Neural progenitor cell (in vitro differentiated cells): ENCODE results near the gene SEC16B. TPM values are rescaled to one million over a fixed set of nuclear protein-coding genes. Genes with fewer than 3 reads are reported as not detected.

Source experiments
- DNase-seq: peaks from one replicate; pipeline ENCODE4 v3.0.0-alpha.2; 2016; ENCODE audit warnings: low spot score
- H2AFZ ChIP-seq: fragments of 200-600 bp; sonication (generic); replicated peaks from 2 replicates; pipeline ENCODE4 v1.6.1; 2016; ENCODE audit warnings: antibody characterized with exemption
- H3F3A ChIP-seq: fragments of 200-600 bp; sonication (generic); 2 replicates; pipeline ENCODE4 v1.6.1; 2016; ENCODE audit warnings: antibody characterized with exemption, low read depth
- H3K27ac ChIP-seq: fragments of 200-600 bp; sonication (generic); 2 replicates; pipeline ENCODE4 v1.5.1; 2016; ENCODE audit warnings: mild to moderate bottlenecking
- H3K27me3 ChIP-seq: fragments of 200-600 bp; sonication (generic); 2 replicates; pipeline ENCODE4 v1.6.1; 2016; ENCODE audit warnings: mild to moderate bottlenecking, moderate library complexity
- H3K36me3 ChIP-seq: fragments of 200-600 bp; sonication (generic); 2 replicates; pipeline ENCODE4 v1.5.1; 2016
- H3K4me1 ChIP-seq: fragments of 200-600 bp; sonication (generic); 2 replicates; pipeline ENCODE4 v1.6.1; 2016; ENCODE audit warnings: mixed run types
- H3K4me2 ChIP-seq: fragments of 200-600 bp; sonication (generic); 2 replicates; pipeline ENCODE4 v1.6.1; 2016
- H3K4me3 ChIP-seq: fragments of 200-600 bp; sonication (generic); 2 replicates; pipeline ENCODE4 v1.5.1; 2016
- H3K79me2 ChIP-seq: fragments of 200-600 bp; sonication (generic); 2 replicates; pipeline ENCODE4 v1.6.1; 2016; ENCODE audit warnings: low read depth
- H3K9ac ChIP-seq: fragments of 200-600 bp; sonication (generic); 2 replicates; pipeline ENCODE4 v1.6.1; 2016
- H3K9me3 ChIP-seq: fragments of 200-600 bp; sonication (generic); 2 replicates; pipeline ENCODE4 v1.5.1; 2016; ENCODE audit warnings: low read depth
- H4K20me1 ChIP-seq: fragments of 200-600 bp; sonication (generic); 2 replicates; pipeline ENCODE4 v1.6.1; 2016; ENCODE audit warnings: low read depth
- H3K27ac Mint-ChIP-seq: 3 replicates; pipeline ENCODE4 v1.8.0; 2021; ENCODE audit warnings: mixed read lengths
- H3K27me3 Mint-ChIP-seq: 2 replicates; pipeline ENCODE4 v1.8.0; 2022; ENCODE audit warnings: low read depth, mild to moderate bottlenecking, inconsistent platforms, moderate library complexity, mixed read lengths; ENCODE audit not compliant: insufficient read depth
- H3K36me3 Mint-ChIP-seq: 3 replicates; pipeline ENCODE4 v1.8.0; 2021; ENCODE audit warnings: mixed read lengths
- H3K4me1 Mint-ChIP-seq: 3 replicates; pipeline ENCODE4 v1.8.0; 2021; ENCODE audit warnings: mixed read lengths
- H3K4me3 Mint-ChIP-seq: 3 replicates; pipeline ENCODE4 v1.8.0; 2021; ENCODE audit warnings: mild to moderate bottlenecking, moderate library complexity, mixed read lengths
- H3K9me3 Mint-ChIP-seq: 3 replicates; pipeline ENCODE4 v1.8.0; 2020; ENCODE audit warnings: mixed read lengths
- EZH2 ChIP-seq: fragments of 200-600 bp; sonication (generic); IDR thresholded peaks from 2 replicates; pipeline ENCODE4 v1.6.1; 2017; ENCODE audit warnings: antibody characterized with exemption, mild to moderate bottlenecking, moderate library complexity
- EZH2phosphoT487 ChIP-seq: fragments of 200-600 bp; sonication (generic); IDR thresholded peaks from 2 replicates; pipeline ENCODE4 v1.6.1; 2017; ENCODE audit warnings: antibody characterized with exemption
- total RNA-seq: library from RNA; depleted of rRNA; stranded (reverse); fragments of >200 nt; gene quantifications from 2 replicates; pipeline ENCODE4 v1.2.3, GENCODE V29; 2015; ENCODE audit warnings: low replicate concordance
- TF ChIP-seq, protein P1 (sequence below): fragments of 200-600 bp; sonication (generic); IDR thresholded peaks from 2 replicates; pipeline ENCODE4 v1.5.1; 2017; ENCODE audit warnings: antibody characterized with exemption, mild to moderate bottlenecking

The SEC16B gene
- total RNA-seq, 1 donor from 2014 or later, result 0.67 TPM

DNA sequence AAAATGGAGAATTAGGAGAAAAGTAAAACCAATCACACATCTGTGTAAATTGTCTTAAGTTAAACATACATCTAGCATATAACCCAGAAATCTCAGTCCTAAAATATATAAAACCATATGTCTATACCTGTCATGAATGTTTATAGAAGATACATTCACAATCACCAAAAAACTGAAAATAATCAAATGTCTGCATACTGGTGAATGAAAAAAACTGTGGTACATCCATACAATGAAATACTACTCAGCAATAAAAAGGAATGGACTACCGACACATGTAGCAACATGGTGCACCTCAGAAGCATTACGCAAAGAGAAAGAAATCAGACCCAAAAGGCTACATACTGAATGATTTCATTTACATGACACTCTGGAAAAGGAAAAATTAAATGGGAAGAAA lies 47.7 kb upstream of the SEC16B start:
- H3K27me3 ChIP-seq, result no peaks in the 10 kb centered on the region
- H3K4me1 ChIP-seq, result no peaks in the 10 kb centered on the region
- no peak overlapping the region for H3K4me3 ChIP-seq
- DNase-seq, result no peak
- no peaks in the 10 kb centered on the region for H3K36me3 ChIP-seq
- no peak overlapping the region for H3K9ac ChIP-seq
- Mint-ChIP-seq H3K4me3 (no peak overlapping the region), H3K4me1 (no peaks in the 10 kb centered on the region), H3K9me3 (peaks cover 7% of the 10 kb centered on the region), H3K36me3 (no peaks in the 10 kb centered on the region), H3K27me3 (peaks cover 2% of the 10 kb centered on the region), H3K27ac (no peak overlapping the region)
- no peak overlapping the region for H2AFZ ChIP-seq
- H4K20me1 ChIP-seq, result no peaks in the 10 kb centered on the region
- no peaks in the 10 kb centered on the region for H3K79me2 ChIP-seq
- no peak overlapping the region for H3K27ac ChIP-seq
- no peak overlapping the region for H3K4me2 ChIP-seq
- TF ChIP-seq EZH2phosphoT487 (no peak), EZH2 (no peak)
- TF ChIP-seq, protein P1, sequence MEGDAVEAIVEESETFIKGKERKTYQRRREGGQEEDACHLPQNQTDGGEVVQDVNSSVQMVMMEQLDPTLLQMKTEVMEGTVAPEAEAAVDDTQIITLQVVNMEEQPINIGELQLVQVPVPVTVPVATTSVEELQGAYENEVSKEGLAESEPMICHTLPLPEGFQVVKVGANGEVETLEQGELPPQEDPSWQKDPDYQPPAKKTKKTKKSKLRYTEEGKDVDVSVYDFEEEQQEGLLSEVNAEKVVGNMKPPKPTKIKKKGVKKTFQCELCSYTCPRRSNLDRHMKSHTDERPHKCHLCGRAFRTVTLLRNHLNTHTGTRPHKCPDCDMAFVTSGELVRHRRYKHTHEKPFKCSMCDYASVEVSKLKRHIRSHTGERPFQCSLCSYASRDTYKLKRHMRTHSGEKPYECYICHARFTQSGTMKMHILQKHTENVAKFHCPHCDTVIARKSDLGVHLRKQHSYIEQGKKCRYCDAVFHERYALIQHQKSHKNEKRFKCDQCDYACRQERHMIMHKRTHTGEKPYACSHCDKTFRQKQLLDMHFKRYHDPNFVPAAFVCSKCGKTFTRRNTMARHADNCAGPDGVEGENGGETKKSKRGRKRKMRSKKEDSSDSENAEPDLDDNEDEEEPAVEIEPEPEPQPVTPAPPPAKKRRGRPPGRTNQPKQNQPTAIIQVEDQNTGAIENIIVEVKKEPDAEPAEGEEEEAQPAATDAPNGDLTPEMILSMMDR, result no peak
- peaks cover 12% of the 10 kb centered on the region for H3K9me3 ChIP-seq
- no peaks in the 10 kb centered on the region for H3F3A ChIP-seq

DNA sequence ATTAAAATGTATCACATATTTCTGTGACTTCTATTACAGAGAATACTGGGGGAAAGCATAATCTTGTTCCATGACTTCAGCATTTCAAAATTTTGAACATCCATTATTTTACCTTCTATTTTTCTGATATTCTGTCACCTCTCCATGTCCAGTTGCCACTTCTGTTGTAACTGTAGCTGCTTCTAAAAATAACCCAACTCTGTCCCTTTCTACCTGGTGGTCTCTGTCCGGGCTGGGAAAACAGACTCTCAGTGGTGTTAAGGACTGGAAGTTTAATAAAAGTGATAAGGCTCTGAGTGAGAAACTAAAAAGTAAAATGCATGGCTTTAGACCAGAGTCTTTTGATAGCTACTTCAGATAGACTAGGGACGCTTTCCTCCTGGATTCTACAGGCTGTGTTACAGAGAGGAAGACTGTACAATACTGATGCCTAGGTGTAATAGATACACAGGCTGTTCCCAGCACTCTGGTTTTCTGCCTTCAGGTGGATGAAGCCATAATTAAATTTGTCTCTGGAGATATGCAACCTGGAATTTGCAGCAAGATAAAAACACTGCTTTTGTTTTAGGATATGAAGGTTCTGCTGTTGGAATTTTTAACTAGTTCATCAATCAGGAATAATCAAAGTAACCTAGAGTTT lies 42.1 kb upstream of the SEC16B start:
- no peaks in the 10 kb centered on the region for H3K9me3 Mint-ChIP-seq
- H3K27ac Mint-ChIP-seq, result no peak overlapping the region
- Histone ChIP-seq H3K36me3 (no peaks in the 10 kb centered on the region), H3K4me3 (no peak overlapping the region), H4K20me1 (no peaks in the 10 kb centered on the region), H3K79me2 (no peaks in the 10 kb centered on the region), H3K27me3 (no peaks in the 10 kb centered on the region), H3K9me3 (peaks cover under 1% of the 10 kb centered on the region), H2AFZ (no peak overlapping the region), H3K4me2 (no peak overlapping the region), H3F3A (no peaks in the 10 kb centered on the region), H3K4me1 (no peaks in the 10 kb centered on the region), H3K27ac (no peak overlapping the region), H3K9ac (no peak overlapping the region)
- no peak for DNase-seq
- peaks cover 5% of the 10 kb centered on the region for H3K27me3 Mint-ChIP-seq
- no peak overlapping the region for H3K4me3 Mint-ChIP-seq
- H3K36me3 Mint-ChIP-seq, result no peaks in the 10 kb centered on the region
- H3K4me1 Mint-ChIP-seq, result no peaks in the 10 kb centered on the region
- no peak for TF ChIP-seq EZH2
- no peak for TF ChIP-seq EZH2phosphoT487
- TF ChIP-seq, protein P1, result no peak

DNA sequence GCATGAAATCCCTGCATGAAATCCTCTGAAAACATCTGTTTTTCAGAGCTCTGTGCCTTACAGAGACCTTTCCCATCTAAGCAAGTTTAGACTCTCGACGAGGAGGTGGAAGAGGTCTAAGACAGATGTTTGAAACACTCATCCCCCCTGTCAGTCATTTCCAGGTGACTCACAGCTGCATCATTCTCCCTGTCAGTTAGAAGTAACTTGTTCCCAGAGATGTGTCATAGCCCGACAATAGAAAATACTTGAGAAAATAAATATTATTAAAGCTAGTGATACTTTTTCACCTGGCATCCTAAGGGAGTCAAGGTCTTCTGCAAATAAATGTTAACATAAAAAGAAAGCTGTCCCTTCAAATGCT lies 41.6 kb upstream of the SEC16B start:
- Histone ChIP-seq H3F3A (no peaks in the 10 kb centered on the region), H3K9me3 (no peaks in the 10 kb centered on the region), H3K36me3 (no peaks in the 10 kb centered on the region), H3K4me3 (no peak overlapping the region), H3K9ac (no peak overlapping the region), H3K27ac (no peak overlapping the region), H4K20me1 (no peaks in the 10 kb centered on the region), H2AFZ (no peak overlapping the region), H3K4me2 (no peak overlapping the region), H3K79me2 (no peaks in the 10 kb centered on the region), H3K27me3 (no peaks in the 10 kb centered on the region), H3K4me1 (no peaks in the 10 kb centered on the region)
- DNase-seq, result no peak
- Mint-ChIP-seq H3K27ac (no peak overlapping the region), H3K9me3 (no peaks in the 10 kb centered on the region), H3K4me3 (no peak overlapping the region), H3K36me3 (no peaks in the 10 kb centered on the region), H3K4me1 (no peaks in the 10 kb centered on the region), H3K27me3 (peaks cover 5% of the 10 kb centered on the region)
- no peak for TF ChIP-seq EZH2phosphoT487
- TF ChIP-seq, protein P1, result no peak
- no peak for TF ChIP-seq EZH2
